Activated T-cell treated with anti-CD3 and anti-CD28 coated beads, Interleukin-2, amount 50 U/mL, for 4 hours (primary cell): Measurements from ENCODE around the gene POT1. TPM values are rescaled to one million over a fixed set of nuclear protein-coding genes. Genes with fewer than 3 reads are reported as not detected.

Experiments
- ATAC-seq, 2 donors: fragments of 200-7000 bp; cut with Tn5 transposase; one replicate each; pipeline ENCODE4 v1.10.0; 2021
- DNase-seq: peaks from one replicate; pipeline ENCODE4 v3.0.0-alpha.2; 2020
- H3K27me3 Mint-ChIP-seq: one replicate; pipeline ENCODE4 v1.8.0; 2021; ENCODE audit warnings: low read depth, mixed read lengths
- H3K36me3 Mint-ChIP-seq: one replicate; pipeline ENCODE4 v1.8.0; 2022; ENCODE audit warnings: mixed read lengths; ENCODE audit not compliant: insufficient read depth
- H3K4me1 Mint-ChIP-seq: one replicate; pipeline ENCODE4 v1.8.0; 2021; ENCODE audit warnings: low read depth, mixed read lengths
- H3K4me3 Mint-ChIP-seq: one replicate; pipeline ENCODE4 v1.8.0; 2021; ENCODE audit warnings: mild to moderate bottlenecking, moderate library complexity, mixed read lengths
- H3K9me3 Mint-ChIP-seq: one replicate; pipeline ENCODE4 v1.8.0; 2021; ENCODE audit warnings: mixed read lengths
- total RNA-seq, 3 donors: library from RNA; stranded (reverse); gene quantifications; one replicate each; pipeline ENCODE4 v1.2.1, GENCODE V29; 2021

Gene POT1
- total RNA-seq, 3 donors from 2014 or later = 18.9 to 22.6 (median 20.2) TPM

GRCh38 chr7:124781907-124782734, 147.5 kb downstream of the POT1 start:
- ATAC-seq (no peak), DNase-seq (no peak)
- Mint-ChIP-seq H3K9me3 (no peaks in the 10 kb centered on the region), H3K4me1 (no peaks in the 10 kb centered on the region), H3K36me3 (no peaks in the 10 kb centered on the region), H3K4me3 (no peak overlapping the region), H3K27me3 (peaks cover 8% of the 10 kb centered on the region)

DNA sequence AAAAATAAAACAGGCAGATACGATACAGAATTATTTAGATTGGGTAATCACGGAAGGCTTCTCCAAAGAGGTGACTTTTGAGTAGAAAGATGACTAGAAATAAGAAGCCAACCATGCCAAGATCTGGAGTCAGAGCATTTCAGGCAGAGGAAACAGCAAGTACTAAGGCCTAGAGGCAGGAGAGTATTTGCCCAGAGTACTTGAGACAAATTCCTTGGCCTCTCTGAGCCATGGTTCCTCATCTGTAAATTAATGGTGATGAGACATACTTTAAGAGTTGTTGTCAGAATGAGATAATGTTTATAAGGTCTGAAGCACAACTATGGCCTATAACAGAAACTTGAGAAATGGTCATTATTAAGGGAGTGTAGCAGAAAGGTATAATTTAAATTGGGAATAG, 148.2 kb downstream of the POT1 start:
- H3K27me3 Mint-ChIP-seq = peaks cover 7% of the 10 kb centered on the region
- no peaks in the 10 kb centered on the region for H3K9me3 Mint-ChIP-seq
- no peak overlapping the region for H3K4me3 Mint-ChIP-seq
- ATAC-seq = no peak
- no peak for DNase-seq
- H3K4me1 Mint-ChIP-seq = no peaks in the 10 kb centered on the region
- no peaks in the 10 kb centered on the region for H3K36me3 Mint-ChIP-seq

GRCh38 chr7:124780608-124781007, 149.0 kb downstream of the POT1 start:
- DNase-seq (no peak), ATAC-seq (no peak)
- Mint-ChIP-seq H3K9me3 (no peaks in the 10 kb centered on the region), H3K4me1 (no peaks in the 10 kb centered on the region), H3K27me3 (peaks cover 7% of the 10 kb centered on the region), H3K4me3 (no peak overlapping the region), H3K36me3 (no peaks in the 10 kb centered on the region)

DNA sequence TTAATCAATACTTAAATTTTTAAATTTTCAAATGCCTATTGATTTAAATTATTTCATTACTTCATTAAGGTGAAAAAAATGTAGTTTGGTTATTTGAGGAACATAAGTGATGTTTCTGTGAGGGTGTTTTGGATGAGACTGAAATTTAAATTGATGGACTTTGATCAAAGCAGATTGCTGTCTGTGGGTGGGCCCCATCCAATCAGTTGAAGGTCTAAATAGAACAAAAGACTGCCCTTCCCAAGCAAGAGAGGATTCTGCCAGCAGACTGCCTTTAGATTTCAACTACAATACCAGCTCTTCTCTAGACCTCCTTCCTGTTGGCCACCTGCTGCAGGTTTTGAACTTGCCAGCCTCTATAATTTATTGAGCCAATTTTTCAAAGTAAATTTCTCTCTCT, 149.6 kb downstream of the POT1 start:
- Mint-ChIP-seq H3K36me3 (no peaks in the 10 kb centered on the region), H3K4me3 (no peak overlapping the region), H3K27me3 (peaks cover 7% of the 10 kb centered on the region), H3K4me1 (no peaks in the 10 kb centered on the region), H3K9me3 (no peaks in the 10 kb centered on the region)
- ATAC-seq (no peak), DNase-seq (no peak)

DNA sequence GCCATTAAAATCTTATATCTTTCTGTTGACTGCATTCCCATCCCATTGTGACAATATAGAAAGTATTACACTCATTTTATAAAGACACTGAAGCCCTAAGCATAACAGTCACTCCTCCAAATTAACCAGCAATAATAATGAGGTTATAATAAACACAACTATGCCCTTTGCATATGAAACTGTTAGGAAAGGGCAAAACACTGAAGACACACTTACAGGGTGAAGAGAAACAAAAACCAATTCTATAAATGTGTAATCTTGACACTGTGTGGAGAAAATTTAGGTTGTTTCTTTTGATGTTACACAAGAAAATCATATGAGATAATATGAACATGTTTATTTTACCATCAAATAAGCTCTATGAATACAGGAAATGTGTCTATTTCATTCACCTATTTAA, 150.0 kb downstream of the POT1 start:
- no peak for DNase-seq
- no peaks in the 10 kb centered on the region for H3K36me3 Mint-ChIP-seq
- H3K4me3 Mint-ChIP-seq = no peak overlapping the region
- ATAC-seq = no peak
- no peaks in the 10 kb centered on the region for H3K4me1 Mint-ChIP-seq
- H3K27me3 Mint-ChIP-seq = peaks cover 7% of the 10 kb centered on the region
- no peaks in the 10 kb centered on the region for H3K9me3 Mint-ChIP-seq

GRCh38 chr7:124779194-124779593, 150.4 kb downstream of the POT1 start:
- no peaks in the 10 kb centered on the region for H3K9me3 Mint-ChIP-seq
- ATAC-seq = no peak
- no peak for DNase-seq
- H3K4me3 Mint-ChIP-seq = no peak overlapping the region
- H3K27me3 Mint-ChIP-seq = peaks cover 8% of the 10 kb centered on the region
- H3K4me1 Mint-ChIP-seq = no peaks in the 10 kb centered on the region
- no peaks in the 10 kb centered on the region for H3K36me3 Mint-ChIP-seq

GRCh38 chr7:124777268-124777667, 152.4 kb downstream of the POT1 start:
- Mint-ChIP-seq H3K36me3 (no peaks in the 10 kb centered on the region), H3K4me3 (no peak overlapping the region), H3K4me1 (no peaks in the 10 kb centered on the region), H3K27me3 (peaks cover 12% of the 10 kb centered on the region), H3K9me3 (no peaks in the 10 kb centered on the region)
- DNase-seq (no peak), ATAC-seq (no peak)

- ATAC-seq = no peak
- H3K4me3 Mint-ChIP-seq = no peak overlapping the region
- no peaks in the 10 kb centered on the region for H3K36me3 Mint-ChIP-seq
- no peaks in the 10 kb centered on the region for H3K9me3 Mint-ChIP-seq
- no peaks in the 10 kb centered on the region for H3K4me1 Mint-ChIP-seq
- H3K27me3 Mint-ChIP-seq = peaks cover 12% of the 10 kb centered on the region
- DNase-seq = no peak
Measured at GRCh38 chr7:124776153-124776552, 153.5 kb downstream of the POT1 start.

DNA sequence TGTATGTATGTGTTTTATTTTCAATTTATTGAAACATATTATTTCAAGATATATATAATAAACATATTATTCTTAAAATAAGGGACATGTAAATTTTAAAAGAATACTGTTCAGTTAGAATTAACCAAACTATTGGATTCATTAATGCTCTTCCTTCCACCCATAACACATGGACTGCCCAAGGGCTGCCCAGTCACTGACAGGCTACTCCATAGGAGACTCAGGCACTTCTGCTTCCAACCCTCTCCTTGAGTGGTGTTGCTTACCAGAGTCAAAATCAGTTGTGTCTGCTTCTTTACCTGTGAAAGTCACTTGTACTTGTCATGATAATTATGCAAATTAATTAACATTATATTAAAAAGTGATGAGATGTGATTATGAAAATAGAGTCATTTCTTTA, 154.2 kb downstream of the POT1 start:
- Mint-ChIP-seq H3K4me3 (no peak overlapping the region), H3K4me1 (no peaks in the 10 kb centered on the region), H3K27me3 (peaks cover 12% of the 10 kb centered on the region), H3K9me3 (no peaks in the 10 kb centered on the region), H3K36me3 (no peaks in the 10 kb centered on the region)
- no peak for ATAC-seq
- no peak for DNase-seq

DNA sequence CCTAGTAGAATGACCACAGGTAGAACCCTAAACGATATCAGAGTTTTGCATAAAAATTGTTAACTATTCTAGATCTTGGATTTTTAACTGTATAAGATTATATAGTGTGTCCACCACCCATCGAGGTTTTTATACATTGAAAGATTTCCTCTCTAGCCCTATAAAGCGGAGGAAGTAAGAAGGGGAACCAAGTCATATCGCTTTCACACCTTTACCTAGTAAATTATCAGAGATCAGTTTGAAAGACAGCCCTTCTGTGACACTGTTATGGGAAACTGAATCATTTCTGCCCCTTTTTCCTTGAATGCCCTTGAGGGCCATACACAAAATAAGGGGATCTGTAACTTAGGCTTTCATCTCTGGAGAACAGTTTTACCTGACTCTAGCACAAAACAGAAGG, 155.7 kb downstream of the POT1 start:
- H3K4me3 Mint-ChIP-seq = no peak overlapping the region
- ATAC-seq (no peak), DNase-seq (no peak)
- no peaks in the 10 kb centered on the region for H3K4me1 Mint-ChIP-seq
- no peaks in the 10 kb centered on the region for H3K36me3 Mint-ChIP-seq
- peaks cover 12% of the 10 kb centered on the region for H3K27me3 Mint-ChIP-seq
- H3K9me3 Mint-ChIP-seq = no peaks in the 10 kb centered on the region

DNA sequence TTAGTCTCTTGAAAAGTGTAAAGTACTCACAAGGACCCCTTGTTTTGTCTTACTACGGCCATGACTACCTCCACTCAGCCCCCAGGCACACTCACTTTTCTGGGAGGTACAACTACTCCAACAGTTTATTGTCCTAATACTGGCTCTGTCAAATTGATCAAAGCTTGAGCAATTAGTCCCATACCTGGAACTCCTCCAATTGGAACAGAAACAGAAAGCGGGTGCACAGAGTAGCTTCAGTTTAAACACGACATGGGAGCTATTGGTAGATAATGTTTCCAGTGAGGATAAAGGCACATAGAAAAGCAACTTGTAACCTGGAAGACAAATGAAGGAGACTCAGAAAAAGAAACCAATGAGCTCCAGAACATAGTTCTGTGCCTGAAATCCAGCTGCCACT, 156.3 kb downstream of the POT1 start:
- H3K27me3 Mint-ChIP-seq = peaks cover 12% of the 10 kb centered on the region
- ATAC-seq (no peak), DNase-seq (no peak)
- H3K4me1 Mint-ChIP-seq = no peaks in the 10 kb centered on the region
- no peaks in the 10 kb centered on the region for H3K36me3 Mint-ChIP-seq
- no peak overlapping the region for H3K4me3 Mint-ChIP-seq
- no peaks in the 10 kb centered on the region for H3K9me3 Mint-ChIP-seq

Other genes with a start within 250 kb of the POT1 start
- gene GPR37, start 164.0 kb downstream of the POT1 start, total RNA-seq = not detected